ENCODE data around the gene DUOX2.
"Not testable (repeated sequence)": the region's sequence is repeated elsewhere in the genome, so short reads cannot be mapped to it uniquely, and the experiment has no call there.

The DUOX2 gene

GRCh38 chr15:45097466-45097865 lies 16.5 kb downstream of the DUOX2 start:
- no peak for DNase-seq

DNA sequence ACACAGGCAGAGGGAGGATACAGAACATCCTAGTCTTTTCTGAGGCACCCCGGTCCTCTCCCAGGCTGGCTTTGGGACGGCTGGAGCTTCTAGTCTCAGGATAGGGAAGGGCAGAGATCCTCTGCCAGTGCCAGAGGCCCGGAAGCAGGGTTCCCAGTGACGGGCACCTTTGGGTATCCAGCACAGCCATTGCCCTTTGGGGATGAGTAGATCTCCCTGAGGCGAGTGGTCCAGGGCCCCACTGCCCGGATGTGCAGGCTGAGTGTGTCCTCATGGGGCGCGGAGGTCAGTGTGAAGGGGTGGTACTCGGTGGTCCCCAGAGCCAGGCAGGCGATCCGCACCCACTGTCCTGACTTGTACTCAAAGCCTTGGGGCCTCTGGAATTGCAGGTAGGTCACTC lies 18.3 kb downstream of the DUOX2 start:
- DNase-seq: no peak

DNA sequence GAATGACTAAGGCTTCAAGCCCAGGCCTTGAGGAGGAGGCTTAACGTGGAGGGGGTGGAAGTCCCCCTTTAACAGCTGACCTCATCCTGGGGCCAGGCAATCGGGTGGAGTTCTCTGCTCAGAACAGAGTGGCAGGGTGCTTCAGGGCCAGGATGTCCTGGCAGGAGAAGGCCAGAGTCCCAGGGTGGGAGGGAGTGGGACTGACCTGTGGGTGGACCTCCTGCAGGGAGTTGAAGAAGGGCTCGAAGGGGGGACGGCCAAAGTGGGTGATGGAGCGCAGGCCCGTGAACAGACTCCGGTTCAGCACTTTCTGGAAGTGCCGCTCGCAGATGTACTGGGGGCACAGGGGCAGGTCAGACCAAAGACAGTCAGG lies 19.6 kb downstream of the DUOX2 start:
- DNase-seq: no peak

GRCh38 chr15:45093622-45094357 lies 20.2 kb downstream of the DUOX2 start:
- no peak for DNase-seq

- no peak for DNase-seq
Measured at GRCh38 chr15:45093013-45093412, 21.0 kb downstream of the DUOX2 start.

- DNase-seq: no peak
Measured at GRCh38 chr15:45091576-45091975, 22.4 kb downstream of the DUOX2 start.

DNA sequence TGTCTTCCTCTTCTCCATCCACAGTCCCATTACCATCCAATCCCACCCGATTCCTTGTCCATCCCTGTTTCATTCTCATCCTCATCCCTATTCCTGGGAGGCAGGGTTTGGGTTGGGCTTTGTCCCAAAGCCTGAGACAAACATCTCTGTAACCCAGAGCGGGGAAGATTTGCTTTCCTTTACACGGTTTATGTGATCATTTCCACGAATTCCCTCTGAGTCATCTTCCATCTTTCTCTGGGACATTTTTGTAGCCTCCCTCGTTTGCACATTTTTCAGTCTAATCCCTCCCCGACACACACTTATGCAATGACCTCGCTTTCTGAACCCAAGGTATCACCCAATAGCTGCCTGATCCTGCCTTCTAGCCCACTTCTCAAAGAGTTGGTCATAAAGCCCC lies 22.8 kb downstream of the DUOX2 start:
- DNase-seq: no peak

GRCh38 chr15:45089712-45090373 lies 24.1 kb downstream of the DUOX2 start:
- no peak for DNase-seq

DNA sequence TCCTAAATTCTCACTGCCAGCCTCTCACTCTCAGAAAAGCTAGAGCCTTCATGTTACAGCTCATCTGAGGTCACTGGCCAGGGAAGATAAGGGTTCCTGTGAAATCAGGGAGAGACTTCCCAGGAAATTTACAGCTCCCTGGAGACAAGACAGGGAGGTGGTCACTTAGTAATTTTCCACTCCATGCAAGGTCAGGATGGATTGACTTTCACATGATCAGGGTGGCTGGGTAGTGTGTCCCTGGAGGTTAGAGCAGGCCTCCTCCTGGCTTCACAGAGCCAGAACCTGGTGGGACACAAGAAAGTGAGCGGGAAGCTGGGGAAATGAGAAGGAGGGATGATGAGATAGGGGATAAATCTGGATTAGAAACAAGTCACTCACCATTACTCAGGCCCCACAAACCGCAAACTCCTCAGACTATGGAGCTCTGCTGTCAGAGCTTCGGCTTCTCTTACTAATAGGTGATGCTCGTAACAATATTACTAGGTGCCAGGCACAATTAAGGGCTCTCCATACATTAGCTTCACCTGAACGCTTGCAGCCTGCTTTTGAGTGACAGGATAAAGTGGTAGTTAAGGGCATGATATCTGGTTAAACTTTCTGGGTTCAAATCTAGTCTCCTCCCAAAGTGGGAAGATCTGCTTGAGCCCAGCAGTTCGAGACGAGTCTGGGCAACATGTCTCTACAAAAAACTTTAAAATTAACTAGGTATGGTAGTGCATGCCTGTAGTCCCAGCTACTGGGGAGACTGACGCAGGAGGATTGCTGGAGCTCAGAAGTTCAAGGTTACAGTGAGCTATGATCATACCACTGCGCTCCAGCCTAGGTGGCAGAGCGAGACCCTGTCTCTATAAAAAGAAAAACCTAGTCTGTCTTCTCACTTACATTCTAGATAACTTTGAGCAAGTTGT lies 24.9 kb downstream of the DUOX2 start:
- DNase-seq: no peak

GRCh38 chr15:45087513-45087912 lies 26.5 kb downstream of the DUOX2 start:
- no peak for DNase-seq

GRCh38 chr15:45084163-45084562 lies 29.8 kb downstream of the DUOX2 start:
- DNase-seq: no peak

DNA sequence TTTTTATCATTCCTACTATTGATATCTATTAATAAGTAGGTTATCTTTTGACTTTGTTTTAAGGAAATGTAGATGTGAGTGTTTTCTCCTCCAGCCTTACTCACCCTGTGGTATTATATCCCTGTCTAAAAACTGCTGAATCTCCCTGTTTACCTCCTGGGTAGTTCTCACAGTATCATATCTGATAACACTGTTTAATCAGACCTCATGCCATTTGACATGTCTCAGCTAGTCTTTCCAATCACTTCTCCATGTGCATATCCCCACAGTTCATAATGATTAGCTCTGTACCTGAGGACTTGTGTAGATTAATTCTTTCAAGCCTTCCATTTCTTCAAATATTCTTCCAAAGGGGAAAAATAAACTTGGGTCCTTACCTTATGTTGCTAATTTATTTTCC lies 30.7 kb downstream of the DUOX2 start:
- DNase-seq: no peak

DNA sequence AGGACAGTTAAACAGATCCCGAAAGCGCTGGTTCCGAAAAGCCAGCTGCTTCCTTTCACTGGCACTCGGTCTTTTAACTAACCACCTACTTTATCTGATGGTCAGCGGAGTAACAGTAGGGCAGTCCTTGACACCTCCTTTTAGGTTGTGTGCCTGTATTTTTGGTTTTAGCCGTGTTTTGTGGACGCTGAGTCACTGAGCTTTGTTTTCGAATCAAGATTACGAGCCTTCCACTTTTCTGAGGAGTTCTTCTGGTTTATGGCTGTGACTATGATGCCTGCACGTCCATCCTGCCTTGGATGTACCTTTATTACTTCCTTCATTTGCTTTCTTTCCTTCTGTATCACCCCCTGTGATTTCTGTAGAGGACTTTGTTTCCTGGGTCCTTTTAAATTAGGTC lies 31.6 kb downstream of the DUOX2 start:
- DNase-seq: not testable (repeated sequence)

GRCh38 chr15:45080593-45080992 lies 33.4 kb downstream of the DUOX2 start:
- not testable (repeated sequence) for DNase-seq

DNA sequence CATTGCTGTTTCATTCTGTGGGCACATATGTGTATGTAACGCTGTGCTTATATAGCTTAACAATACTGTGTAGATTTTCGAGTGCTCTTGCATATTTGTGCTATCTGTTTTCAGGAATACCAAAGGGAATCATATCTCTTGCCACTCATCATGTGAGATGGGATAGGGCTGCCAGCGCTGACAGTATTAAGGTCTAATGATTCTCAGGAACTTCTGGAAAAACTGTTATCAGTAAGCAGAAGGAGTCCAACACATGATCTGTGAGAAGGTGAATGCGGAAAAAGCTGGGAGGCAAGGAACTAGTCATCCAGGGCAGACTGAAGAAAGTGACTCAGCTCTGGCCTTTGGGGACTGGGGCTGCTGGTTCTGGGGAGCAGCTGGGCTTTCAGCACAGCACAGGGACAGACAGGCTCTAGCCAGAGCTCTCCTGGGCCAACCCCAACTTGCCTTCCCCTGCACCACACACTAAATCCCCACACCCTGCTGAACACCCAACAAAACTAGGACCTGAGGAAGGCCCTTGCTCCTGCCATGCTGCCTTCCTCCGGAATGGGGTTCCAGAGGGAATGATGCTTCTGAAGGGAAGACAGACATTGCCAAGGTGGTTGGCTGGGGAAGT lies 34.2 kb downstream of the DUOX2 start:
- not testable (repeated sequence) for DNase-seq

- DNase-seq: not testable (repeated sequence)
Measured at GRCh38 chr15:45079201-45079600, 34.8 kb downstream of the DUOX2 start.

GRCh38 chr15:45077391-45077790 lies 36.6 kb downstream of the DUOX2 start:
- DNase-seq: not testable (repeated sequence)

DNA sequence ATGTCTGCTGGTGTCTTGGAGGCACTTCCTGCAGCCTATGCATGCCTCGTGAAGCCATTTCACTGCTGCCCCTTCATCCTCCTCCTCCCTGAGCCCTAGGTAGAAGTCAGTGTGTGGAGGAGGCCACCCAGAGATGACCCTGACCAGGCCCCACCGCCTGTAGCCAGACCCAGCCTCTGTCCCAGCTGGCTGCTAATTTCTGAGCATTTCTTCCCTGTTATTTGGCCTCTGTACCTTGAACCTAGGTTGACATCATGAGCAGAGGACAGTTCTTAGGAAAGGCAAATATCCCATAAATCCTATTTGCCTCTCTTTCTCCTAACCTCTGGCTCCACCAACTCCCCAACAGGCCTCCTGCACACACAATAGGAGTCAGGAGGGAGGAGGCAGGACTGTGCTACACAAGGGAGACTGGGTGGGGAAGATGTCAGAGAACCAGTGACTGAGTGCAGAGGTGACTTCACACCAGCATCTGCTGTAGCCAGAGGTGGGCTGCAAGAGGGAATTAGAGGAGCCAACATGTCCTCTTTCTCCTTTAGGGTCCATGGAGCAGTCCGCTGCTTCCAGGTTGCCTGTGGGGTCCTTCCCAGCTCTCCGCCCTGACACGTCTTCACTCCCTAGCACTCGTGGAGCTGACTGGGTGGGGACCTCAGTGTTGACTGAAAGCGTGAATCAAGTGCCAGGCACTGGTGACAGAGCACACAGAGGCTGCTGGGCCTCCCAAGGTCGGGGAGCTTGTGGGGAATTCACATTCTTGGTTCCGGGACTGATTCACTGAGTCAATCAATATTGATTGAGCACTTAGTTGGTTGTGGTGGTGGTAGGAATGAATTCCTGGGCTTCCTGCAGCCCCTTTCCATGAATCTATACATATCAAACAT lies 38.3 kb downstream of the DUOX2 start:
- DNase-seq: not testable (repeated sequence)

DNA sequence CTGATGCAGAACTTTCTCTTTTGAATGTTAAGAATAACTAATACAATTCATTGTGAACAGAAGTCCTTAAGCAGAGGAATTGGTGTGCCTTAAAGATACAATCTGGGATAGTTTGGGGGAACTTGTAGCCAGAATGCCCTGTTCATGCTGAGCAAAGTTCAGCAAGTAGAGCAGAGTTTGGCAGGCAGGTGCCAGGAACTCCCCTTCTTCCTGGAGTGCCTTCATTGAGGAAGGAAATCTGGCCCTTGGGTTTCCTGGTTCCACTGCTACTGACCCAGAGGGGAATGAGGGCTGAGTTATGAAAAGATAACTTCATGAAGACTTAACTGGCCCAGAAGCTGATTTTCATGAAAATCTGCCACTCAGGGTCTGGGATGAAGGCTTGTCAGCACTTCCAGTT lies 40.4 kb downstream of the DUOX2 start:
- DNase-seq: not testable (repeated sequence)

DNA sequence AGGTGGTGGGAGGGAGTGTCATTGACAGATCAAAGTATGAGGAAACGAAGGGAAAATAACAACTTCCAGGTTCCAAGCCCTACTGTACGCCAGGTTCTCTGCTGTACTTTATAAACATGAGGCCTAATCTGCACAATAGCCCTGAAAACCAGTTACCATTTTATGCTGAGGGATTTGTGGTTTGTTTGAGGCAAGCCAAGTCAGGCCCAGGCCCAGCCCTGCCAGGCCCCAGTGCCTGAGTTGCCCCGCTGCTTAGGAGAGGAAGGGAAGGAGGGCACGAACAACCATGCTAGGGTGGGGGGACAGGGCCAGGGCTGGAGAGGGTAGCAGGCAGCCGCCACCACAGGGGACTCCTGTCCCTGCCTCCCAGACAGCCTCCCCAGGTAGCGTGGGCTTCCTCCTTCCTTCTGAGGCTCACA lies 44.0 kb downstream of the DUOX2 start:
- not testable (repeated sequence) for DNase-seq

DNA sequence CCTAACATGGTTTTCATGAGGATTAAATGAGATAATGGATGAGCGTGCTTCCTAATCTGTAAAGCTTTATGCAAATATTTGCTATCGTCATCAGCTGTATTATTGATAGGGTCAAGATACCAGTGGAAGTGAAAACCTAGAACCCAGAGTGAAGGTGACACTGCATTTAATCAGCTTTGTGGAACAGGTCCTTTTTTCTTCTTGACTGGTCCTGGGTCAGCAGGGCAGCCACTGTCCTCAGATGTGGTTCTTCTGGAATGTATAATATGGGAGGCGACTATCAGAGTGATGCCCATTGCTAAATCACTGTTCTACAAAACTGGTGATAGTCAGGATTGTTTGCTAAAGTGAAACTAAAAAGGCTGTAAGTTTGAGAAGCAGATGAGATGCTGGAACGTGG lies 49.6 kb downstream of the DUOX2 start:
- no peak for DNase-seq

- DNase-seq: not testable (repeated sequence)
Measured at GRCh38 chr15:45062301-45062700, 51.7 kb downstream of the DUOX2 start.
